MG63 (cell line): ENCODE results near the gene MYH7. TPM values are rescaled to one million over a fixed set of nuclear protein-coding genes. Genes with fewer than 3 reads are reported as not detected.

Source experiments
- DNase-seq: peaks from one replicate; pipeline ENCODE4 v3.0.0-alpha.2; 2020
- H3K27me3 ChIP-seq: fragments of 250-450 bp; sonication (Bioruptor Pico); 2 replicates; pipeline ENCODE4 v1.5.1; 2020; ENCODE audit warnings: mild to moderate bottlenecking, moderate library complexity
- H3K36me3 ChIP-seq: fragments of 250-450 bp; sonication (Bioruptor Pico); 2 replicates; pipeline ENCODE4 v1.5.1; 2020; ENCODE audit warnings: mild to moderate bottlenecking, moderate library complexity
- H3K4me3 ChIP-seq: fragments of 250-450 bp; sonication (Bioruptor Pico); 2 replicates; pipeline ENCODE4 v1.5.1; 2020; ENCODE audit warnings: mild to moderate bottlenecking, moderate library complexity
- H3K9me3 ChIP-seq: fragments of 250-450 bp; sonication (Bioruptor Pico); 2 replicates; pipeline ENCODE4 v1.5.1; 2020; ENCODE audit warnings: mild to moderate bottlenecking, moderate library complexity
- total RNA-seq: library from RNA; depleted of rRNA; stranded (reverse); fragments of >200 nt; shearing (Covaris generic); gene quantifications from 2 replicates; pipeline ENCODE4 v1.2.3, GENCODE V29; 2014; ENCODE audit warnings: low replicate concordance; rRNA removed

MYH7 gene
- total RNA-seq, 1 experiment from 2014 or later: not detected

DNA sequence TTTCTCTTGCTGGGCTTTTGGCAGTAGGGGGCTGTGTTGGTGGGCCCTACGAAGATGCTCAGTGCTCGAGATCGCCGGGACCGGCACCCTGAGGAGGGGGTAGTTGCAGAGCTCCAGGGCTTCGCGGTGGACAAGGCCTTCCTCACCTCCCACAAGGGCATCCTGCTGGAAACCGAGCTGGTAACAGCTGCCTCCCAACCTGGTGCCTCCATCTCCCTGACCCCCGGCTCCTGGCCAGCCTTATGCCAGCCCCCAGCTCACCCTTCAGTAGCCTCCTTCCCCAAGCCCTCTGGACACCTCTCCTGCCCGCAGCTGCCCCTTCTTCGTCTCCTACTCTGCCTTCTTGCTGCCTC, 58.3 kb downstream of the MYH7 start:
- no peak overlapping the region for H3K4me3 ChIP-seq
- H3K27me3 ChIP-seq: no peaks in the 10 kb centered on the region
- no peak for DNase-seq
- no peaks in the 10 kb centered on the region for H3K36me3 ChIP-seq
- H3K9me3 ChIP-seq: no peaks in the 10 kb centered on the region

GRCh38 chr14:23376482-23377197, 58.8 kb downstream of the MYH7 start, which contains the start of gene CMTM5:
CMTM5 (plus strand) TSS chr14:23377046; CDS start chr14:23377252, 206 bp downstream.
- DNase-seq: no peak
- Histone ChIP-seq H3K4me3 (no peak within 1 kb of the TSS), H3K36me3 (no peaks in the 10 kb centered on the region), H3K27me3 (no peaks in the 10 kb centered on the region), H3K9me3 (no peaks in the 10 kb centered on the region)

- H3K27me3 ChIP-seq: no peaks in the 10 kb centered on the region
- DNase-seq: no peak
- no peak overlapping the region for H3K4me3 ChIP-seq
- H3K36me3 ChIP-seq: no peaks in the 10 kb centered on the region
- H3K9me3 ChIP-seq: no peaks in the 10 kb centered on the region
These were observed 59.8 kb downstream of the MYH7 start for GRCh38 chr14:23375527-23376251.

DNA sequence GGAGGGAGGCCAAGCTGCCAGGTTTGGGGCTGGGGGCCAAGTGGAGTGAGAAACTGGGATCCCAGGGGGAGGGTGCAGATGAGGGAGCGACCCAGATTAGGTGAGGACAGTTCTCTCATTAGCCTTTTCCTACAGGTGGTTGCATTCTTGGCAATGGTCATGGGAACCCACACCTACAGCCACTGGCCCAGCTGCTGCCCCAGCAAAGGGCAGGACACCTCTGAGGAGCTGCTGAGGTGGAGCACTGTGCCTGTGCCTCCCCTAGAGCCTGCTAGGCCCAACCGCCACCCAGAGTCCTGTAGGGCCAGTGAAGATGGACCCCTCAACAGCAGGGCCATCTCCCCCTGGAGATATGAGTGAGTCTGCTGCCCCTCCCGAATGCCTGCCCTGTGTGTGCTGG, 62.4 kb downstream of the MYH7 start:
- no peak for DNase-seq
- Histone ChIP-seq H3K4me3 (no peak overlapping the region), H3K36me3 (no peaks in the 10 kb centered on the region), H3K9me3 (no peaks in the 10 kb centered on the region), H3K27me3 (no peaks in the 10 kb centered on the region)

GRCh38 chr14:23372509-23372908, 63.0 kb downstream of the MYH7 start, which contains the start of gene IL25:
IL25 (plus strand) TSS chr14:23372809.
- Histone ChIP-seq H3K4me3 (no peak within 1 kb of the TSS), H3K36me3 (no peaks in the 10 kb centered on the region), H3K27me3 (no peaks in the 10 kb centered on the region), H3K9me3 (no peaks in the 10 kb centered on the region)
- DNase-seq: no peak

DNA sequence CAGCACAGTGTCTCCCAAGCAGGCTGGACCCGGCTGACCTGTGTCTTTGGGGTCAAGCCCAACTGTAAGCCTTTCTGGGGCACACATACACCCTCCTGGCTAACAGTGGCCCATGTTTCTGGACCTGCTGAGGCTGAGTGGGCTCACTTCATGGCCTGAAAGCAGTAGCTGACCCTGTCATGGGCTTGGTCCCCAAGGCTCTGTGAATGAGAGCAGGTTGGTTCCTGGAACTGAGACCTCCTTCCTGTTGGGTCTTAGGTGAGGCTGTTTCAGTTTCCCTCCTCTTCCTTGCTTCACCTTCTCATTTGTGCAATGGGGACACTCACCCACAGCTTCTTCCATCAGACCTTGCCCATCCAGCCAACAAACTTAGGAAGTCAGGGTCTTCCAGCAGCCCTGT, 63.6 kb downstream of the MYH7 start:
- no peak for DNase-seq
- Histone ChIP-seq H3K9me3 (no peaks in the 10 kb centered on the region), H3K36me3 (no peaks in the 10 kb centered on the region), H3K4me3 (no peak overlapping the region), H3K27me3 (no peaks in the 10 kb centered on the region)

DNA sequence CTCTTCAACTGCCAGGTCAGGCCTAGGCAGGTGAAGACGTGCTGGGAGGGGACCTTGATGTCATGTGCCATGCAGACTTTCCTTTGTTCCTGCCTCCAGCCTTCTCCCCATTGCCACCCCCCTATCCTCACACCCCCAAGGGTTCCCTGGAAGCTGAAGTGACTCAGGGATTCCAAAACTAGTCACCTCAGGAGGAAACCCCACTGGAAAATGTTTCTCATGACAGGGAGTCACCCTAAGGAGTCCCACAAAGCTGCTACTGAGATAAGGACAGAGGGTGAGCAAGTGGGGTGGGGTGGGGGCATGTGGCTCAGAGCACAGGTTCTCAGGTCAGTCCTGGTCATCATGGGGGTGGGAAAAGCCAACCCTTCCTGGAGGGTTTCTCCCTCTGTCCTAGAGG, 65.2 kb downstream of the MYH7 start:
- Histone ChIP-seq H3K9me3 (no peaks in the 10 kb centered on the region), H3K36me3 (no peaks in the 10 kb centered on the region), H3K4me3 (no peak overlapping the region), H3K27me3 (no peaks in the 10 kb centered on the region)
- no peak for DNase-seq

DNA sequence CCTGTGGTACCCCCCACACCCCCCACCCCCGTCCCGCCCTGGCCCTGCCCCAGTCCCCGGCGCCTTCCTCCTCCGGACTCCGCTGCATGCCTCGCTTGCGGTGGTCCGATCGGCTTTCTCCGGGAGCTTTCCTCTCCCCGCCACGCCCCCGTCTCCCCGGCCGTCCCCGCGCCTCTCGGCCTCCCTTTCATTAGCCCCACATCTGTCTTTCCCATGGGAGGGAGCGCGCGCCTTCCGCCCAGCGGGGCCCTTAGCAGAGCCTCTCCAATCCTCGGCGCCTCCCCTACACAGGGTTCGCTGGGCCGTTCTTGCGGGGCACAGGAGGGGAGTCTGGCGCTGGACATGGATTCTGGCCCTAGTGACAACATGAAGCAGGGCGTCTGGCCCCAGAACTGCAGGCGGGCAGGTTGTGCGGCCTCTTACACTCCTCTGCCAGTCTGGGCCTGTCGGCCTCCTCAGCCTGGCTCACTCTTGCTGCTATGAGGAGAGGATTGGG, 69.0 kb downstream of the MYH7 start:
- peak; percentile 87 for DNase-seq
- Histone ChIP-seq H3K36me3 (no peaks in the 10 kb centered on the region; the same call in 1 of the 2 replicates), H3K9me3 (no peaks in the 10 kb centered on the region), H3K4me3 (peak overlapping the region; percentile 64), H3K27me3 (no peaks in the 10 kb centered on the region)

GRCh38 chr14:23365732-23366425, 69.6 kb downstream of the MYH7 start:
- Histone ChIP-seq H3K27me3 (no peaks in the 10 kb centered on the region), H3K4me3 (peak overlapping the region; percentile 64), H3K36me3 (no peaks in the 10 kb centered on the region; the same call in none of the 2 replicates), H3K9me3 (no peaks in the 10 kb centered on the region)
- DNase-seq: peak; percentile 21

DNA sequence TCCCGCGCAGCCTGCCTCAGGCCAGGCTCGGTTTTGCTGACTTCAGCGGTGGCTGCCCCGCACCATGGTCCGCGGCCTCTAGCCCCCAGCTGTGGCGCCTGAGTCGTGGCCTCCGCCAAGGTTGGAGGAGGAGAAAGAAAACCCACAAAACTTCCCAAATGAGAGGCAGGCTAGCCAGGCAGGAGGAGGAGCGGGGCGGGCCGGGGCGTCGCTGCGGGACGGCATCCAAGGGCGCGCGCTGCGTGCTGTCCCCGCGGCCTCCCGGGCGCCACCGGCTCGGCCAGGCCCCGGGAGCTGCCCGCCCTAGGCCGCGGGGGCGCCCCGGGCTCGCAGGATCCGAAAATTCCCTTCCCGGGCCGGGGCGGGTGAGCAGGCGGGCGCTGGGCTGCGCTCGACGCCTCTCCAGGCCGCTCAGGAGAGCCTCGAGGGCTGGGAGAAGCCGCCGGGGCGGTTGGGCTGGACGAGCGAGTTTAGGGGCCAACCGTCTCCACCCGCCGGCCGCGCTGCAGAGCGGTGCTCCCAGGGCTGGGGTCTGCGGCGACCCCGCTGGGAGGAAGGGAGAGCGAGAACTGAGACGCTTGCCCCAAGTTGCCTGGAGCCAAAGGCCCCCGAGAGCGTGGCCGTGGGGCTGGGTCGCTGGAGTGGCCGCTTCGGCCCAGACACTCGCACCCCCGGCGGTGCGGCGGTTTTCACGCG, 70.3 kb downstream of the MYH7 start, which contains the start of gene EFS:
TSS of gene EFS (minus strand) at position 137 of the 696 bp plus-strand sequence. CDS start 147 bp downstream, outside the sequence.
- Histone ChIP-seq H3K36me3 (no peaks in the 10 kb centered on the region; the same call in none of the 2 replicates), H3K27me3 (no peaks in the 10 kb centered on the region), H3K9me3 (no peaks in the 10 kb centered on the region), H3K4me3 (peak within 1 kb of the TSS; percentile 64)
- peak; percentile 57 for DNase-seq

GRCh38 chr14:23364164-23365035, 71.1 kb downstream of the MYH7 start:
- H3K4me3 ChIP-seq: peak overlapping the region; percentile 64
- no peaks in the 10 kb centered on the region for H3K27me3 ChIP-seq
- no peaks in the 10 kb centered on the region for H3K9me3 ChIP-seq
- peak; percentile 25 for DNase-seq
- no peaks in the 10 kb centered on the region; the same call in none of the 2 replicates for H3K36me3 ChIP-seq

Other genes starting within 250 kb of the MYH7 start
- gene RNF212B, start 197.7 kb downstream of the MYH7 start, total RNA-seq: not detected in 2 replicates
- gene HOMEZ, start 149.5 kb downstream of the MYH7 start, total RNA-seq: 0.76 and 1.4 TPM in 2 replicates
- 0.30 TPM in 1 of 2 replicates, not detected in the other for gene PPP1R3E, start 132.8 kb downstream of the MYH7 start, total RNA-seq
- 7.1 and 10.7 TPM in 2 replicates for gene BCL2L2, start 128.8 kb downstream of the MYH7 start, total RNA-seq
- 48.3 and 89.9 TPM in 2 replicates for gene PABPN1, start 114.2 kb downstream of the MYH7 start, total RNA-seq
- 6.1 TPM in 1 of 2 replicates, not detected in the other for gene SLC22A17, start 82.8 kb downstream of the MYH7 start, total RNA-seq
- 7.5 and 9.0 TPM in 2 replicates for gene EFS, start 70.5 kb downstream of the MYH7 start, total RNA-seq
- not detected in 2 replicates for gene IL25, start 62.9 kb downstream of the MYH7 start, total RNA-seq
- gene CMTM5, start 58.6 kb downstream of the MYH7 start, total RNA-seq: not detected in 2 replicates
- not detected in 2 replicates for gene MYH6, start 27.4 kb downstream of the MYH7 start, total RNA-seq
- 26.9 and 59.9 TPM in 2 replicates for gene NGDN, start 34.0 kb upstream of the MYH7 start, total RNA-seq
- not detected in 2 replicates for gene ZFHX2, start 116.1 kb upstream of the MYH7 start, total RNA-seq
- gene THTPA, start 120.6 kb upstream of the MYH7 start, total RNA-seq: 0.84 and 3.3 TPM in 2 replicates
- 0.79 and 9.7 TPM in 2 replicates for gene AP1G2, start 132.1 kb upstream of the MYH7 start, total RNA-seq
- gene JPH4, start 143.1 kb upstream of the MYH7 start, total RNA-seq: not detected in 2 replicates
- 1.6 TPM in 1 of 2 replicates, not detected in the other for gene DHRS2, start 200.7 kb upstream of the MYH7 start, total RNA-seq